Germinal center (tissue), 1 donor: ENCODE results near the gene RRP9.
"Not testable (repeated sequence)": the region's sequence is repeated elsewhere in the genome, so short reads cannot be mapped to it uniquely, and the experiment has no call there.

Experiments used
- DNase-seq: peaks from one replicate; pipeline ENCODE4 v3.0.0; 2012; ENCODE audit warnings: mixed read lengths, low spot score

The RRP9 gene

DNA sequence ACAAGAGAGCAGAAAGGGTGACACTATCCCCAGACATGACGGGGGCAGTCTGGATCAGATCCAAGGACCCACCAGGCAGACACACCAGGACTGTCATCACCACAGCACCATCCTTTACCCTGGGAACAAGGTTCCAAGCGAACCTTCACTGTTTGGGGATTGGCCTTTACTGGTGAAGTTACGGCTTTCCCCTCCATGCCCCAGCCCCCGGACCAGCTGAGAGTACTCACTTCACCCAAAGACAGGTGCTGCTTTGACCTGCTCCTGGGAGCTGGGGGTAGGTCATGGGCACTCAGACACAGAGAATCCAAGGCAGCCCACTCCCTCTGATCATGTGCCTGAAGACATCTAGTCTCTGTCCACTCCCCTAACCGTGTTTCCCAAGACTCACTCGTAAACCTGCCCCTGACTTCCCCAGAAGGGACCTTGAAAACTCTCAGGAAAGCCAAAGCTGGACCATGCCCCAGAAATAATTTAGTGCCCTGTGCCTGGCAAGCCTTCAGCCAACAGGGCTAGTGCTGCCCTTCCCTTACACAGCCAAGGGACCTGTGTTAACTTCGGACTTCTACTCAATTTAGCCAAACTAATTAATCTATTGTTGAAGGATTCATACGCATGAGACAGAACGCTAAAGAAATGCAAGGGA lies 2.8 kb downstream of the RRP9 start:
- no peak for DNase-seq

DNA sequence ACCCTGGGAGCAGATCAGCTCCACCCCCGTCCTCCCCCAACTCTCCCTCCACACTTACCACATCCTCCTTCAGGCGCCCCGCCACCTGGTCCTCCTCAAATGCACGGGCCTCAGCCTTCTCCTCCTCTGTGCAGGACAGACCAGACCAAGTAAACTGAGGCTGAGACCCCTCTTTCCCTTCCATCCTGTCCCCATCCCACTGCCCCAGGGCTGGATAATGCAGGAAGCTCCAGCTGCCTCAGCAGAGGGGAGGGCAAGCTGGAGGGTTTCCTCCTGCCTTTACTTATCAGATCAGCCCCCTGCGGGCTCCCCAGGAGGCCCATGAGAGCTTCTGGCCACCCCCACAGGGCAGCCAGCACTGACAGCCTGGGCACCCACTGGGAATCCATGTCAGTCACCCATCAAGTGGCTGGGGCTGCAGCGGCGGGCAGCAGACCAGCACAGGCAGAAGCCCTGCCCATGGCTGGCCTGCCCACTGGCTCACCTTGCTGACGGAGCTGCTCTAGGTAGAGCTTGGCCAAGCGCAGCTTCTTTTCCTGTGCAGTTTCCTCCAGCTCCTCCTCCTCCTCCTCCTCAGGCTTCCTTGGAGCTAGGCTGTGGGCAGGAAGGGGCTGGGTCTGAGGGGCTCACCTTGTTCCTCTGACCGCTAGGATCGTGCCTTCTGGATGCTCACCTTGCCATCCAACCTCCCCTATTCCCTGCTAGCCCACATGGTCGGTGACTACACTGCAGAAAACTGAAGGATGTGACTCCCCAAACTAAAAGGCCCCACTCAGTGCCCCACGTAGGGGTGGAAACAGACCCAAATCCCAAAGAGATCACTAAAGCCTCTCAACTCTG lies 3.9 kb downstream of the RRP9 start:
- no peak for DNase-seq

GRCh38 chr3:51937014-51937413 lies 4.7 kb downstream of the RRP9 start:
- no peak for DNase-seq

DNA sequence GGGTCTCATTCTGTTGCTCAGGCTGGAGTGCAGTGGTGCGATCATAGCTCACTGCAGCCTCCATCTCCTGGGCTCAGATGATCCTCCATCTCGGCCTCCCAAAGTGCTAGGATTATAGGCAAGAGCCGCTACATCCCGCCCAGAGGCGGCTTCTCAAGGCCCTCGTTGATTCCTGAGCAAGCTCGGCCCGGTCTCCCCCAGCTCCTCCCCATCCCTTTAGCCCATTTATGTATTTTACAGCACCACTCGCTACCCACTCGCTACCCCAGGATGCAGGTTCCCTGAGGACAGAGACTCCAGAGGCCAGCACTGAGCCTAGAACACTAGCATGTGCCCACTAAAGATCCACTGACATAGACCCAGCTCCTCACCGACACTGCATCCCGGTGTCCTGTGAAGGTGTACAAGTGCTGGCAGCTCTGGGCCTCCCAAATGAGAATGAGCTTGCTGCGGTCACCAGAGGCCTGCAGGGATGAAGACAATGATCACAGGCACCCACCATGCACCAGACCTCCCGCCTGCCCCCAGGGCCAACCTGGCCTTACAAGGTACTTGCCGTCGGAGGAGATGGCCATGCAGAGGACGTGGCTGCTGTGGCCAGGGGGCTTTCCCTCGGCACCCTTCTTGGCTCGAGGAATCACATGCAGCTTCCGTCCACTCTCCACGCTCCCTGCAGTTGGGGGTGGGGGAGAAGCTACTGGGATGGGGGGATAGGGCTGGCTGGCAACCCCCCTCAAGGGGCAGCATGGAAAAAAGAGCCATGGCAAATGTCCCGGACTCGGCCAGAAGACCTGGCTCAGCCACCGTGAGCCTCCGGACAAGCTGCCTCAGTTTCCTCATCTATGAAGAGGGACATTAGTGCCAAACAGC lies 5.6 kb downstream of the RRP9 start:
- DNase-seq = no peak

- no peak for DNase-seq
These were observed 6.5 kb downstream of the RRP9 start for GRCh38 chr3:51934991-51935885.

DNA sequence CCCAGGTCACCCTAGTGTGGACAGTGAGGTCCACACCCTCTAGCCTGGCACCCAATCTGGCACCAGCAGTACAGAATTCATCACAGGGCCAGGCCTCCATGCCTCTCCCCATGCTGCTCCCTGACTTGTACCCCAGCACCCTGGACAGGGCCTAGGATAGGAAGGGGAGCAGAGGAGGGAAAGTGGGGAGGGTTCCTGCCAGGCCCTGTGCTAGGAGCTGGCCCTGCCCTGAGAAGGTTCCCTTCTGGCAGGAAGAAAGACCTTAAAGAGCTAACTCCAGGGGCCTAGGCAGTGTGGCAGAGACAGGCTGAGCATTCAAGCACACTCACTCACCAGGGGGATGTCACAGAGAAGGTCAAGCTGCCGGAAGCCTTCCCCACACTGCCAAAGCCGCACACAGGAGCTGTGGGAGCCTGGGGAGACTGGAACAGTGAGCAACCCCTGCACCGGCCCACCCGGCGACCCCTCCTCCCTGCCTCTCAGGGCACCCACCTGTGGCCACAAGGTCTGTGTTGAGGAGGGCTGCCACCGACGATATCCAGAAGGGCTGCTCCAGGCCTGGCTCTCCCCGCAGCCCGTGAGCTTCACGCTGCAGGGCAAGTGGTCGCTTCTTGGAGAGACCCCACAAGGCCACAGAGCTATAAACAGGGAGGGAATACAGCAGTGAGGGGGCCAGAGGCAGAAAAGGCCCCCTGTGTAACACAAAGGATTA lies 7.4 kb downstream of the RRP9 start:
- DNase-seq = no peak

GRCh38 chr3:51933471-51934138 lies 8.1 kb downstream of the RRP9 start:
- no peak for DNase-seq

GRCh38 chr3:51932471-51933370 lies 9.0 kb downstream of the RRP9 start:
- no peak for DNase-seq

DNA sequence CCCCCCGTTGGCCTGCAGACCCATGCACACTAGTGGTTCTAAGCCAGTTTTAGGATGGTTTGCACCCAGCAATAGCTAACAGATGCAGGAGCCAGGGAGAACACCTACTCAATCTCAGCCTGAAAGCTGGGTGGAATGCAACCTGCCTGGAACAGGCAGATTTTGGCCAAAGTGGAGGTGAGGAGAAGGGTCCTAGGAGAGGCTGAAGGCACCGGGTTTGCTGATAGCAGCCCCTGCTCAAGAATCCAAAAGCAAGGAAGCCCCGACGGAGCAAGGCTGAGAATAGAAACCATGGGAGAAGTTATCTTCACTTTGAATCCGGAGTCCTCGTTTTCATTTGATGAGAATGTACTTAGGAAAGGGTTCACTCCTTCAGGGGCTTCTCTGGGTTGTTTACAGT lies 9.9 kb downstream of the RRP9 start:
- DNase-seq = no peak

DNA sequence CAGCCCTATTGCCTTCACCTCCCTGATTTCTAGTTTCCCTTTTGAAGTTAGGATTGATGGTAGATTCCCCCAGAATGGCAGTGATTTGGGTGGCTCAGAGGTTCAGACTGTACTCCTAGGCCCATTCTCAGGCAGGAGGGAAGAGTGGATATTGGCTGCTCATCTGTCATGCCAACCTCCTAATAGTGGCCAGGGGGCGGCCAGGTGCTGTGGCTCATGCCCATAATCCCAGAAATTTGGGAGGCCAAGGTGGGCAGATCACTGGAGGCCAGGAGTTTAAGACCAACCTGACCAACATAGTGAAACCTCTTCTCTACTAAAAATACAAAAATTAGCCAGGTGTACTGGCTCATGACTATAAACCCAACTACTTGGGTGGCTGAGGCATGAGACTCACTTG lies 11.3 kb downstream of the RRP9 start:
- no peak for DNase-seq

GRCh38 chr3:51929420-51930003 lies 12.2 kb downstream of the RRP9 start:
- DNase-seq = no peak

DNA sequence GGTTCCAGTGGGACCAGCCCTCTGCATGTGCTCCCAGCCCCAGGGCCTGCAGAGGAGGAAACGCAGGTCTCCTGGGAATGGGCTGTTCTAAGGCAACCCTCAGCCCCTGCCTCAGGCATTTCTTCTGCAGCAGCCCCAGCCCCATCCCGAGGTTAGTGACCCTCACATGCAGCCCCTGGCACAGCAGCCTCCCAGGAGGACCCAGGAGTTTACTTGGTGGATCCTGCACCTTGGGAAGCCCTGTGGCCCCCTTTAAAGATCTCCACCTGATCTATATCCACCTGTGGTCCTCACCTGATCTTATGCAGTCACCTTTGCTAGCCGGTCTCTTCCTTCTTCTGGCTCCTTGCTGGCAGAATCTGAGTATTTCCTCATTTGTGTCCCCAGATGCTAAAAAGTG lies 12.7 kb downstream of the RRP9 start:
- not testable (repeated sequence) for DNase-seq

GRCh38 chr3:51928438-51928837 lies 13.3 kb downstream of the RRP9 start:
- no peak for DNase-seq

- DNase-seq = no peak
These were observed 14.4 kb downstream of the RRP9 start for GRCh38 chr3:51927061-51927977.

- no peak for DNase-seq
These were observed 20.6 kb downstream of the RRP9 start for GRCh38 chr3:51921081-51921578.

DNA sequence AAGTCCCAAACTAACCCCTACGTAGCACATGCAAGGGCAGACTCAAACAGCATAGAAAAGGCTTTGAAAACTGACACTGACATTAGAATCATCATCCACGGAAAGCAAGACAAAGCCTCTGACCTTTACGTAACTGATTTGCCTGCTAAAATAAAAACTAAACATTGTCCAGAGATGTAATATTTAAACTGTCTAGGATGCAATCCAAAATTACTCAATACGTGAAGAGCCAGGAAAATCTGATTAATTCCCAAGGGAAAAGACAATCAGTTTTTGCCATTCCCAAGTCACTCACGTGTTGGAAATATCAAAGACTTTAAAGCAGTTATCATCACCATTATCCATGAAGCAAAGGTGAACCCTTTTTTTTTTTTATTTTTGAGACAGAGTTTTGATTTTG lies 25.3 kb downstream of the RRP9 start:
- no peak for DNase-seq

- no peak for DNase-seq
These were observed 33.7 kb downstream of the RRP9 start for GRCh38 chr3:51908026-51908425.
